ENCODE results near the gene SMC4. TPM values are rescaled to one million over a fixed set of nuclear protein-coding genes. Genes with fewer than 3 reads are reported as not detected.
"Not testable (repeated sequence)": the region's sequence is repeated elsewhere in the genome, so short reads cannot be mapped to it uniquely, and the experiment has no call there.

Gene SMC4
- total RNA-seq, result 10 to 100 TPM; 11.7 to 27.1 (median 21.1) TPM

GRCh38 chr3:160399125-160400029 lies at the start of gene SMC4, which contains the start of gene IFT80:
Gene SMC4, plus strand, starts transcription at chr3:160399650. Its CDS starts 1,177 bp downstream, at chr3:160400827.
Gene IFT80, minus strand, starts transcription at chr3:160399225. Its CDS starts 14,625 bp downstream, at chr3:160384600.
- WGBS, 2 donors, result 0 to 1% methylated on average over 63 of the region's 63 CpGs
- TF ChIP-seq POLR2A (IDR thresholded peaks at IDR 0.05) (peak in 1 of 2 donors; percentile 34), EP300 (IDR thresholded peaks at IDR 0.05) (peak in 1 of 2 donors; percentile 80), CTCF (IDR thresholded peaks at IDR 0.05) (peak in 1 of 5 experiments; percentile 42)
- Histone ChIP-seq H3K4me3 (peak within 1 kb of the TSS; percentile 61 to 75 (median 72)), H3K4me1 (peaks cover 0 to 34% (median 22%) of the 10 kb centered on the region in 4 donors), H3K36me3 (no peaks in the 10 kb centered on the region), H3K9me3 (no peaks in the 10 kb centered on the region), H3K27ac (peak within 1 kb of the TSS; percentile 81 to 93 (median 90)), H3K27me3 (peaks cover 0 to 4% of the 10 kb centered on the region in 2 donors)
- DNase-seq (ENCODE audit: low spot score in 2 of 2), result peak; percentile 89 to 93

- no peak for DNase-seq (ENCODE audit: low spot score in 2 of 2)
- TF ChIP-seq POLR2A (IDR thresholded peaks at IDR 0.05), result no peak
- no peak for TF ChIP-seq CTCF (IDR thresholded peaks at IDR 0.05)
- TF ChIP-seq EP300 (IDR thresholded peaks at IDR 0.05), result no peak
- Histone ChIP-seq H3K27me3 (no peaks in the 10 kb centered on the region), H3K4me1 (no peaks in the 10 kb centered on the region), H3K4me3 (no peak overlapping the region), H3K36me3 (peaks cover 0 to 62% (median 0%) of the 10 kb centered on the region in 3 donors), H3K27ac (no peak overlapping the region), H3K9me3 (no peaks in the 10 kb centered on the region)
- WGBS, 2 donors, result 92 to 93% methylated on average over 4 of the region's 4 CpGs
These were observed 43.6 kb upstream of the SMC4 start for GRCh38 chr3:160355826-160356225.

- peaks cover 0 to 54% (median 0%) of the 10 kb centered on the region in 3 donors for H3K36me3 ChIP-seq
- H3K27me3 ChIP-seq; H3K4me3 ChIP-seq; H3K4me1 ChIP-seq; H3K27ac ChIP-seq; DNase-seq (ENCODE audit: low spot score in 2 of 2); H3K9me3 ChIP-seq: not testable (repeated sequence)
- WGBS, 2 donors, result 86 to 87% methylated on average over 2 of the region's 2 CpGs
These were observed 36.6 kb upstream of the SMC4 start for GRCh38 chr3:160362896-160363295.

GRCh38 chr3:160365869-160366522 lies 33.5 kb upstream of the SMC4 start:
- H3K9me3 ChIP-seq, result no peaks in the 10 kb centered on the region
- DNase-seq (ENCODE audit: low spot score in 2 of 2), result no peak
- no peak overlapping the region for H3K4me3 ChIP-seq
- H3K27me3 ChIP-seq, result no peaks in the 10 kb centered on the region
- H3K4me1 ChIP-seq, result no peaks in the 10 kb centered on the region
- no peak for TF ChIP-seq EP300 (IDR thresholded peaks at IDR 0.05)
- WGBS, 2 donors, result 90 to 91% methylated on average over 1 of the region's 1 CpG
- H3K27ac ChIP-seq, result no peak overlapping the region
- peaks cover 0 to 30% (median 0%) of the 10 kb centered on the region in 3 donors for H3K36me3 ChIP-seq

- no peak for DNase-seq (ENCODE audit: low spot score in 2 of 2)
- no peaks in the 10 kb centered on the region for H3K4me1 ChIP-seq
- no peak overlapping the region for H3K27ac ChIP-seq
- peaks cover 0 to 41% (median 0%) of the 10 kb centered on the region in 3 donors for H3K36me3 ChIP-seq
- WGBS, 2 donors, result 70 to 73% methylated on average over 2 of the region's 2 CpGs
- no peak overlapping the region for H3K4me3 ChIP-seq
- TF ChIP-seq CTCF (IDR thresholded peaks at IDR 0.05) (no peak), EP300 (IDR thresholded peaks at IDR 0.05) (no peak), POLR2A (IDR thresholded peaks at IDR 0.05) (no peak)
- no peaks in the 10 kb centered on the region for H3K9me3 ChIP-seq
- no peaks in the 10 kb centered on the region for H3K27me3 ChIP-seq
These were observed 30.6 kb upstream of the SMC4 start for GRCh38 chr3:160368804-160369203.

- Histone ChIP-seq H3K36me3 (peaks cover 0 to 44% (median 0%) of the 10 kb centered on the region in 3 donors), H3K27ac (no peak overlapping the region), H3K9me3 (no peaks in the 10 kb centered on the region), H3K4me1 (no peaks in the 10 kb centered on the region), H3K4me3 (no peak overlapping the region), H3K27me3 (no peaks in the 10 kb centered on the region)
- TF ChIP-seq POLR2A (IDR thresholded peaks at IDR 0.05) (no peak), EP300 (IDR thresholded peaks at IDR 0.05) (no peak), CTCF (IDR thresholded peaks at IDR 0.05) (no peak)
- WGBS, 2 donors, result 69 to 81% methylated on average over 1 of the region's 1 CpG
- DNase-seq (ENCODE audit: low spot score in 2 of 2), result no peak
These were observed 29.7 kb upstream of the SMC4 start for GRCh38 chr3:160369784-160370183.
